NCI-H82 treated with DMSO at 0.1 percent for 48 hours (cell line): ENCODE results near the gene CYS1.
"Not testable (repeated sequence)": the region's sequence is repeated elsewhere in the genome, so short reads cannot be mapped to it uniquely, and the experiment has no call there.

Experiments
- DNase-seq: peaks from one replicate; lab custom pipeline; 2025; ENCODE audit not compliant: unreplicated experiment; lab: John Stamatoyannopoulos, UW

The CYS1 gene

GRCh38 chr2:10079870-10080535, at the start of gene CYS1:
Gene CYS1 (minus strand): TSS chr2:10080411. CDS start chr2:10080223, 188 bp downstream.
- DNase-seq = no peak

- DNase-seq = no peak
These were observed 49.3 kb upstream of the CYS1 start for GRCh38 chr2:10129490-10129889.

GRCh38 chr2:10128420-10128819, 48.2 kb upstream of the CYS1 start:
- no peak for DNase-seq

GRCh38 chr2:10126632-10127026, 46.4 kb upstream of the CYS1 start:
- DNase-seq = no peak

- no peak for DNase-seq
These were observed 45.8 kb upstream of the CYS1 start for GRCh38 chr2:10125842-10126631.

GRCh38 chr2:10124538-10125045, 44.4 kb upstream of the CYS1 start:
- peak; percentile 63 for DNase-seq

- DNase-seq = no peak
These were observed 43.1 kb upstream of the CYS1 start for GRCh38 chr2:10123281-10123680.

- peak; percentile 92 for DNase-seq
These were observed 42.5 kb upstream of the CYS1 start, which contains the start of gene RRM2 for GRCh38 chr2:10122500-10123280. Gene RRM2 (plus strand): TSS chr2:10122739. CDS start chr2:10122799, 60 bp downstream.

GRCh38 chr2:10120877-10121574, 40.8 kb upstream of the CYS1 start:
- no peak for DNase-seq

GRCh38 chr2:10120158-10120876, 40.1 kb upstream of the CYS1 start:
- peak; percentile 96 for DNase-seq

GRCh38 chr2:10119601-10120157, 39.5 kb upstream of the CYS1 start:
- no peak for DNase-seq

GRCh38 chr2:10119027-10119325, 38.8 kb upstream of the CYS1 start:
- no peak for DNase-seq

- no peak for DNase-seq
These were observed 29.1 kb upstream of the CYS1 start for GRCh38 chr2:10109311-10109710.

- DNase-seq = not testable (repeated sequence)
These were observed 24.7 kb upstream of the CYS1 start for GRCh38 chr2:10104906-10105305.

- peak; percentile 64 for DNase-seq
These were observed 23.0 kb upstream of the CYS1 start for GRCh38 chr2:10103179-10103578.

GRCh38 chr2:10101491-10101890, 21.3 kb upstream of the CYS1 start:
- DNase-seq = no peak

GRCh38 chr2:10097352-10098148, 17.3 kb upstream of the CYS1 start:
- DNase-seq = peak; percentile 59

- no peak for DNase-seq
These were observed 16.4 kb upstream of the CYS1 start for GRCh38 chr2:10096641-10097040.

GRCh38 chr2:10095175-10095574, 15.0 kb upstream of the CYS1 start:
- no peak for DNase-seq
